GM12878 (cell line): ENCODE results near the gene DNMT1.

ENCODE experiments used
- GABPA ChIP-seq: IDR thresholded peaks from 2 replicates; pipeline ENCODE4 v1.6.1; 2014; ENCODE audit warnings: antibody characterized with exemption, low read depth, mild to moderate bottlenecking, inconsistent platforms
- JUNB ChIP-seq: IDR thresholded peaks from 2 replicates; pipeline ENCODE4 v1.6.1; 2016; ENCODE audit warnings: antibody characterized with exemption, mild to moderate bottlenecking
- TF ChIP-seq, protein P1 (sequence below), 3 experiments: IDR thresholded peaks in 2 of 3; conservative IDR thresholded peaks in 1 of 3; 2 replicates each; pipeline ENCODE4 v1.5.1; 2011; ENCODE audit warnings: low read depth in 3 of 3, low read length in 3 of 3, mild to moderate bottlenecking in 3 of 3, control low read depth in 2 of 3, moderate library complexity in 2 of 3, inconsistent platforms in 1 of 3, mixed read lengths in 1 of 3; ENCODE audit not compliant: control insufficient read depth in 2 of 3, insufficient read depth in 1 of 3; ENCODE audit errors: extremely low read depth in 1 of 3

DNA sequence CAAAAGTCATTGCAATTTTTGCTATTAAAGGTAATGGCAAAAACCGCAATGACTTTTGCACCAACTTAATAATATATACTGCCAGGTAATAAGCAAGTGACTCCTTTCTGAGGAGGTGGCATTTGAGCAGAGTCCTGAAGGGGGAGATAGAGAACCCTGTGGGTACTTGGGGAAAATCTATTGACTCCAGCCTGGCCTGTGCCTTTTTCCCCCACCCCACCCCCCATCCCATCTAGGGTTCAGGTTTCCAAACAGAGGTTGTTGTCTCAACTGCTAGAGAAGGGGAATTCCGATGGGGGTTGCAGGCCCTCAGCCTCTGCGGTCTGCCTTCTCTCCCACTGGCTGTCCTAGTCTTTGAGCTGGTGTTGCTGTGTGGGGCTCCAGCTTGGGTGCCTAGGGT, 24.9 kb upstream of the DNMT1 start:
- TF ChIP-seq, protein P1, sequence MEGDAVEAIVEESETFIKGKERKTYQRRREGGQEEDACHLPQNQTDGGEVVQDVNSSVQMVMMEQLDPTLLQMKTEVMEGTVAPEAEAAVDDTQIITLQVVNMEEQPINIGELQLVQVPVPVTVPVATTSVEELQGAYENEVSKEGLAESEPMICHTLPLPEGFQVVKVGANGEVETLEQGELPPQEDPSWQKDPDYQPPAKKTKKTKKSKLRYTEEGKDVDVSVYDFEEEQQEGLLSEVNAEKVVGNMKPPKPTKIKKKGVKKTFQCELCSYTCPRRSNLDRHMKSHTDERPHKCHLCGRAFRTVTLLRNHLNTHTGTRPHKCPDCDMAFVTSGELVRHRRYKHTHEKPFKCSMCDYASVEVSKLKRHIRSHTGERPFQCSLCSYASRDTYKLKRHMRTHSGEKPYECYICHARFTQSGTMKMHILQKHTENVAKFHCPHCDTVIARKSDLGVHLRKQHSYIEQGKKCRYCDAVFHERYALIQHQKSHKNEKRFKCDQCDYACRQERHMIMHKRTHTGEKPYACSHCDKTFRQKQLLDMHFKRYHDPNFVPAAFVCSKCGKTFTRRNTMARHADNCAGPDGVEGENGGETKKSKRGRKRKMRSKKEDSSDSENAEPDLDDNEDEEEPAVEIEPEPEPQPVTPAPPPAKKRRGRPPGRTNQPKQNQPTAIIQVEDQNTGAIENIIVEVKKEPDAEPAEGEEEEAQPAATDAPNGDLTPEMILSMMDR (IDR thresholded peaks at IDR 0.05 in 2 of 3, conservative IDR thresholded peaks at IDR 0.05 in 1 of 3; ENCODE audit: control insufficient read depth in 2 of 3, extremely low read depth in 1 of 3, insufficient read depth in 1 of 3, low read depth in 3 of 3, low read length in 3 of 3) = peak; percentile 71 to 73 (median 73)
- no peak for TF ChIP-seq GABPA
- TF ChIP-seq JUNB = no peak
